Islet of Langerhans (tissue), 1 donor: ENCODE data around the gene RAPGEF2.
"Not testable (repeated sequence)": the region's sequence is repeated elsewhere in the genome, so short reads cannot be mapped to it uniquely, and the experiment has no call there.

Experiments
- FAIRE-seq: peaks from one replicate; lab custom pipeline; 2011; peaks lifted over from hg19 to GRCh38; lab: Jason Lieb, UNC

The RAPGEF2 gene

GRCh38 chr4:159163521-159163920, 60.6 kb downstream of the RAPGEF2 start:
- no peak for FAIRE-seq

GRCh38 chr4:159169404-159170302, 66.8 kb downstream of the RAPGEF2 start:
- no peak for FAIRE-seq

GRCh38 chr4:159171287-159171686, 68.4 kb downstream of the RAPGEF2 start:
- no peak for FAIRE-seq

- FAIRE-seq, result no peak
Observed at GRCh38 chr4:159173886-159174285, 71.0 kb downstream of the RAPGEF2 start.

- no peak for FAIRE-seq
Observed at GRCh38 chr4:159174645-159175084, 71.8 kb downstream of the RAPGEF2 start.

- peak; percentile 96 for FAIRE-seq
Observed at GRCh38 chr4:159175085-159175988, 72.5 kb downstream of the RAPGEF2 start.

GRCh38 chr4:159175989-159176375, 73.1 kb downstream of the RAPGEF2 start:
- no peak for FAIRE-seq

- no peak for FAIRE-seq
Observed at GRCh38 chr4:159177265-159178150, 74.6 kb downstream of the RAPGEF2 start.

GRCh38 chr4:159178151-159178546, 75.3 kb downstream of the RAPGEF2 start:
- FAIRE-seq, result no peak

- no peak for FAIRE-seq
Observed at GRCh38 chr4:159178979-159179969, 76.4 kb downstream of the RAPGEF2 start.

GRCh38 chr4:159183885-159184605, 81.2 kb downstream of the RAPGEF2 start:
- FAIRE-seq, result not testable (repeated sequence)

- FAIRE-seq, result peak; percentile 13
Observed at GRCh38 chr4:159185591-159186023, 82.7 kb downstream of the RAPGEF2 start.

- FAIRE-seq, result no peak
Observed at GRCh38 chr4:159188646-159189045, 85.8 kb downstream of the RAPGEF2 start.

GRCh38 chr4:159190651-159191050, 87.8 kb downstream of the RAPGEF2 start:
- FAIRE-seq, result no peak

- no peak for FAIRE-seq
Observed at GRCh38 chr4:159191989-159192388, 89.1 kb downstream of the RAPGEF2 start.

- no peak for FAIRE-seq
Observed at GRCh38 chr4:159193046-159193620, 90.3 kb downstream of the RAPGEF2 start.

GRCh38 chr4:159195361-159195769, 92.5 kb downstream of the RAPGEF2 start:
- FAIRE-seq, result no peak

GRCh38 chr4:159197260-159197884, 94.5 kb downstream of the RAPGEF2 start:
- no peak for FAIRE-seq

- no peak for FAIRE-seq
Observed at GRCh38 chr4:159197885-159198269, 95.0 kb downstream of the RAPGEF2 start.
